GM12801 (cell line): Measurements from ENCODE around the gene CLEC18A.

ENCODE experiments used
- CTCF ChIP-seq: IDR thresholded peaks from one replicate; pipeline ENCODE4 v1.5.1; 2011; ENCODE audit warnings: control low read depth; ENCODE audit not compliant: insufficient read length; ENCODE audit errors: extremely low read depth

The CLEC18A gene

GRCh38 chr16:69910964-69911363 lies 40.2 kb upstream of the CLEC18A start:
- no peak for TF ChIP-seq CTCF

GRCh38 chr16:69916462-69916861 lies 34.7 kb upstream of the CLEC18A start:
- no peak for TF ChIP-seq CTCF

- TF ChIP-seq CTCF, result no peak
These were observed 33.8 kb upstream of the CLEC18A start for GRCh38 chr16:69917311-69917710.

GRCh38 chr16:69917739-69918138 lies 33.4 kb upstream of the CLEC18A start:
- TF ChIP-seq CTCF, result no peak

- TF ChIP-seq CTCF, result no peak
These were observed 32.9 kb upstream of the CLEC18A start for GRCh38 chr16:69918241-69918640.

- TF ChIP-seq CTCF, result no peak
These were observed 30.0 kb upstream of the CLEC18A start for GRCh38 chr16:69921127-69921526.

GRCh38 chr16:69922200-69922599 lies 28.9 kb upstream of the CLEC18A start:
- no peak for TF ChIP-seq CTCF

GRCh38 chr16:69924041-69924775 lies 26.9 kb upstream of the CLEC18A start:
- TF ChIP-seq CTCF, result no peak
